ENCODE measurements around the gene SND1.

GRCh38 chr7:127798023-127798422 is 146.0 kb downstream of the SND1 start:
- TF ChIP-seq CTCF (IDR thresholded peaks at IDR 0.05) (no peak), POLR2A (IDR thresholded peaks at IDR 0.05) (no peak)

All from body of pancreas (tissue), 4 donors.